Gastroesophageal sphincter (tissue), 3 donors: Measurements from ENCODE around the gene DOCK4.

Experiments
- POLR2A ChIP-seq, 2 donors: fragments of 450-650 bp; IDR thresholded peaks; one replicate each; pipeline ENCODE4 v1.6.1; 2017; ENCODE audit warnings: antibody characterized with exemption in 2 of 2, mild to moderate bottlenecking in 2 of 2, moderate library complexity in 1 of 2
- TF ChIP-seq, protein P1 (sequence below), 4 experiments: fragments of 200-600 bp in 2 of 4; fragments of 450-650 bp in 2 of 4; sonication (generic) in 1 of 4; IDR thresholded peaks; one replicate each; pipeline ENCODE4 v1.5.1; 2017 to 2019; ENCODE audit warnings: antibody characterized with exemption in 4 of 4, mild to moderate bottlenecking in 2 of 4, moderate library complexity in 2 of 4

DNA sequence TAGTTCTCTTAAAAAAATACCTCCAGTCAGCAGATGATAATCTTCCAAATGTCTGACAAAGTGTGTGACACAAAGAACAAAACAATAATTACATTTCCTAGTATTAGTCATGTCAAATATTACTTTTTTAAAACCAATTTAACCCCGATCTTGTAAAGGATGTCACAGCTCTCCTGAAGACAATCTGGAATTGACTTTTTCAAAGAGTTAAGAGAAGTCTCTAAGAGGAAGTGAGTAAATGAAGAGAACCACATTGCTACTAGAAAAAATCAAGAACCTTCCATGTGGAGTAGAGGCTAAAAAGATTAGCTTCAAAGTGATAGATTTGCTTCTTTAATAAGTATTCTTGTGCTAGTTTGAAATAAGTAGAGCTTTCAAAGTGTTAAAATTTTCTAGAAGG is 425.7 kb downstream of the DOCK4 start:
- TF ChIP-seq, protein P1, sequence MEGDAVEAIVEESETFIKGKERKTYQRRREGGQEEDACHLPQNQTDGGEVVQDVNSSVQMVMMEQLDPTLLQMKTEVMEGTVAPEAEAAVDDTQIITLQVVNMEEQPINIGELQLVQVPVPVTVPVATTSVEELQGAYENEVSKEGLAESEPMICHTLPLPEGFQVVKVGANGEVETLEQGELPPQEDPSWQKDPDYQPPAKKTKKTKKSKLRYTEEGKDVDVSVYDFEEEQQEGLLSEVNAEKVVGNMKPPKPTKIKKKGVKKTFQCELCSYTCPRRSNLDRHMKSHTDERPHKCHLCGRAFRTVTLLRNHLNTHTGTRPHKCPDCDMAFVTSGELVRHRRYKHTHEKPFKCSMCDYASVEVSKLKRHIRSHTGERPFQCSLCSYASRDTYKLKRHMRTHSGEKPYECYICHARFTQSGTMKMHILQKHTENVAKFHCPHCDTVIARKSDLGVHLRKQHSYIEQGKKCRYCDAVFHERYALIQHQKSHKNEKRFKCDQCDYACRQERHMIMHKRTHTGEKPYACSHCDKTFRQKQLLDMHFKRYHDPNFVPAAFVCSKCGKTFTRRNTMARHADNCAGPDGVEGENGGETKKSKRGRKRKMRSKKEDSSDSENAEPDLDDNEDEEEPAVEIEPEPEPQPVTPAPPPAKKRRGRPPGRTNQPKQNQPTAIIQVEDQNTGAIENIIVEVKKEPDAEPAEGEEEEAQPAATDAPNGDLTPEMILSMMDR (IDR thresholded peaks at IDR 0.05), result no peak
- TF ChIP-seq POLR2A (IDR thresholded peaks at IDR 0.05), result no peak
